HG02840 (cell line): ENCODE data around the gene LRRC45.

Experiments used
- ATAC-seq: cut with Tn5 transposase; IDR thresholded peaks from one replicate; pipeline ENCODE4 v1.9.1; 2021; ENCODE audit warnings: mild to moderate bottlenecking, moderate library complexity, moderate number of reproducible peaks; ENCODE audit not compliant: unreplicated experiment, low FRiP score

The LRRC45 gene

GRCh38 chr17:82079001-82079677 is 56.0 kb downstream of the LRRC45 start:
- no peak for ATAC-seq

- no peak for ATAC-seq
Measured at GRCh38 chr17:82080048-82080788, 57.1 kb downstream of the LRRC45 start.
